NT2/D1 (cell line): Measurements from ENCODE around the gene SELENOH.

Source experiments
- SUZ12 ChIP-seq: IDR thresholded peaks from 2 replicates; pipeline ENCODE4 v1.6.1; 2011; ENCODE audit not compliant: insufficient read length, insufficient read depth; ENCODE audit errors: extremely low read depth
- ZNF274 ChIP-seq: IDR thresholded peaks from 2 replicates; pipeline ENCODE4 v1.6.1; 2011; ENCODE audit warnings: mild to moderate bottlenecking, low read depth, low read length

- TF ChIP-seq ZNF274 (no peak), SUZ12 (no peak)
These were observed 47.4 kb downstream of the SELENOH start for GRCh38 chr11:57788703-57789088.
